Femur (tissue), 1 donor: Measurements from ENCODE around the gene GRID2.
"Not testable (repeated sequence)": the region's sequence is repeated elsewhere in the genome, so short reads cannot be mapped to it uniquely, and the experiment has no call there.

Experiments
- DNase-seq: peaks from one replicate; pipeline ENCODE4 v3.0.0-alpha.2; 2017

The GRID2 gene

GRCh38 chr4:92444143-92444843 lies 140.5 kb downstream of the GRID2 start:
- not testable (repeated sequence) for DNase-seq

DNA sequence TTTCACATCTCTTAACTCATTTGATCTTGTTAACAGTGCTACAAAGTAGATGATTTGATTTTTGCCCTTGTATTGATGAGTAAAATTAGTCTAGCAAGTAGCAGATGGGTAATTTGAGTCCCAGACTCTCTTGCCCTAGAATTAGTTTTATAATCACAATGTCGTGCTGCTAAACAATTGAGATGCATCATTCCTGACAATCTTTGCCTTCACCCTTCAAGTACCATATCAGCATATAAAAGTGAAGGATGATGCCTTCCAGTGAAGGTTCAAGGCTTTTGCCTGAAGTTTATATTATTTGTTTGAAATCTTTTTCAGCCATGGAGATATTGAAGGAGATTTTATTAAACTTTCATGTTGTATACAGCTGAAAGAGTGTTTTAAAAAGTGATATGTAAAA lies 141.4 kb downstream of the GRID2 start:
- no peak for DNase-seq

DNA sequence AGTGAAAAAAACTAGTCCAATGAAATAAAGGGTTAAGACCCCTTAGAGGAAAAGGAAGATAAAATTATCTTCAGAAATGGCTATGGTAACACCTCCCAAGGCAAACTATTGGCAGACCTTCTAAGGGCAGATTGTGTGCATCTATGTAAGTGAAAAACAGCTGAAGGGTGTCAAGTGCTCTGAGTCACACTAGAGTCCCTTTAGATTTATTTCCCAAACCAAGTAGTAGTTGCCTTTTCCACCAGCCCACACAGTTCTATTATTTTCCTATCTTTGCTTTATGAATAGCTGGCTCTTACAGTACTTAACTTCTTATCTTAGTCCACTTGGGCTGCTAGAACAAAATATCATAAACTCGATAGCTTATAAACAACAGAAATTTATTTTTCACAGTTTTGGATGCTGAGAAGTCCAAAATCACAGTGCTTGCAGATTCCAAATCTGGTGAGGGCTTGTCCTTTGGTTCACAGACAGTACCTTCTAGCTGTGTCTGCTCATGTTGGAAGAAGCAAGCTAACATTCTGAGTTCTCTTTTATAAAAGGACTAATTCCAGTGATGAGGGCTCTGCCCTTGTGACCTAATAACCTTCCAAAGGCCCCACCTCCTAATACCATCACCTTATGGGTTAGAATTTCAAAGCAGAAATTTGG lies 143.6 kb downstream of the GRID2 start:
- no peak for DNase-seq

DNA sequence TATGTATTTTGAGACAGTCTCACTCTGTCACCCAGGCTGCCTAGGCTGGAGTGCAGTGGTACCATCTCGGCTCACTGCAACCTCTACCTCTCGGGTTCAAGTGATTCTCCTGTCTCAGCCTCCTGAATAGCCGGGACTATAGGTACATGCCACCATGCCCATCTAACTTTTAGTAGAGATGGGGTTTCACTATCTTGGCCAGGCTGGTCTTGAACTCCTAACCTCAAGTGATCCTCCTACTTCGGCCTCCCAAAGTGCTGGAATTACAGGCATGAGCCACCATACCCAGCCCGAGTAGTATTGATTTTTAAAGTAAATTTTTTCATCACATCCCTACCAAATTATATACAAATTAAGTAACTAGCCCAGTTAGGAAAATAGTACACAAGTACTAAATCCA lies 144.4 kb downstream of the GRID2 start:
- DNase-seq, result not testable (repeated sequence)

GRCh38 chr4:92450694-92451093 lies 146.9 kb downstream of the GRID2 start:
- no peak for DNase-seq

DNA sequence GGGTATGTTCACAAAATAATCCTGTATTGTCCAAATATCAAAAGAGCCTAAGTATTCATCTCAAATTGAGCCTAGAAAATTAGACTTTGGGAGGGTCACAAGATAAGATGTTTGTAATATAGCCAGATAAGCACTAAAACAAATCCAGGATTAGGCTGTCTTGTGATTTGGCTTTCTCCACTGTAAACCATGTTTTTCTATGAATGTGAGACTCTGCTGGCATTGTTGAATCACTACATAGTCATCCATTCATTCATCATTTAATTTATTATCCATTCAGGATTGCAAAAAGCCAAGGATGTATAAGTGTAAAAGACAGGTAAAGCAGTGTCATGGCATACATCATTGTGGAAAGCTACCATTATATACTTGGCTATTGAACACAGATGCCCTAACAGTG lies 148.0 kb downstream of the GRID2 start:
- no peak for DNase-seq

- not testable (repeated sequence) for DNase-seq
Measured at GRCh38 chr4:92452383-92452782, 148.6 kb downstream of the GRID2 start.

GRCh38 chr4:92455329-92455839 lies 151.6 kb downstream of the GRID2 start:
- no peak for DNase-seq

- DNase-seq, result no peak
Measured at GRCh38 chr4:92455951-92456350, 152.2 kb downstream of the GRID2 start.

GRCh38 chr4:92461732-92462131 lies 158.0 kb downstream of the GRID2 start:
- no peak for DNase-seq

DNA sequence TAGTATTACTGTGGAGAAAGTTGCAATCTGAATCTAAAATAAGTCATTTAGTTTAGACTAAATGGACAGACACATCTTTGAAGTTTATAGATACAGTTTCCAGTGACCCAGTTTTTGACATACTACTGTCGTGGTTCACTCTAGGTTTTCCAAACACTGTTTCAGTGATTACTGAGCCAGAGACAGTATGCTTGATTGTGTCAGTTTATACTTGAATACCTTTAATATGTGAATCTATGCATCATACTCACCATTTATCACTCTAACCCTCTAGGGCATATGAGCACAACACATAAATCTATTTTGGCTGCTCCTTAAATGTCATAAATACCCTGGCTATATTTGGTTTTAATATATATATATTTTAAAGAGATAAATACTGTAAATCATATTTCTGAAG lies 173.5 kb downstream of the GRID2 start:
- DNase-seq, result no peak

- no peak for DNase-seq
Measured at GRCh38 chr4:92483341-92483740, 179.6 kb downstream of the GRID2 start.

DNA sequence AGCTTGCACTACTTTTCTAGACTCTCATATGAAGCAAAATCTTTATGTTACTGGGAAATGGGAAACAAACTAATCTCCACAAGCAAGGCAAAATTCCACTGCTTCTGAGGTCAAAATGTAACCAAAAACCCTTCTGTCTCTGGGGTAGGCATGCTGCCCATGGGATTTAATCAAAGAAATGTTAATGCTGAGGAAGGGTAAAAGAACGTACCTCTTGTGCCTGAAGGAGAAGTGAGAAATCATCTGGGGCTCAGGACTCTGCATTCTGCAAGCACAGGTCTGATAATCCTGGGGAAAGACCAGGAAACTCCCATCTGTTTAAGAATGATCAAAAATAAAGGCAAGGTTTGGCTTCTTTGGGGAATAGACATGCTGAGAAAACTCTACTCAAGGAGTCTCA lies 184.7 kb downstream of the GRID2 start:
- no peak for DNase-seq

DNA sequence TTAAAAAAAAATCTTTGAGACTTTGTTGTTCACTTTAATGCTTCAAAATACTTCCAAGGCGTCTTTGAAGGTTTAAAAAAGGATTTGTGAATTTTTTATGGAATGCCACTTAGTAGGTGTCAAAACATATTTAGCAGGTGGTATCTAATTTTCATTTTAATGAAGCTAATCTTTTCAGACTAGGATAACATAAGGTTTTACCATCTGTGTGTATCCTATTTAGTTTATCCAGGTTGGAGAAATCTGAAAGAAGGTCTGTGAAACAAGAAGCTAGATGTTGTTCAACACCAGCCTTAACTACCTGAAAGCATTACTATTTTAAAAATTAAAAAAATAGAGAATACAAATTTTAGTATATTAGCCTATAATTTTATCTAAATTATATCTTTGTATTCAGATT lies 193.4 kb downstream of the GRID2 start:
- DNase-seq, result no peak

DNA sequence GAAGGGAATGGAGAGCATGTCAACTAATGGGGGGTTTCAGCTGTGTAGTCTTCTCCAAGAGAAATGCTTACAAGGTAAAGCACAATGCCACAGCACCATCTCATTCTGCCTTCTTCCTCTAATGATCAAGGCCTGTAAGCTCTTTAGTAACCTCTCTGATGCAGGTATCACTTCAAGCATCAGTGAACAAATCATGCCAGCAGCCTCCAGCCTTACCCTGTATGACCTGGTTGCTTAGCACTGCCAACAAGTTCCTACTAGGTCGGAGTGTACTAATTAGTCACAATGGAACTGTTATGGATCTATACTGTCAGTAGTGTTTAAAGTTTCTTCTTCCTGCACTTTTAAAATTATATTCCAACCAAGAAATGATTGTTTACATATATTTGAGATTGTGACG lies 197.7 kb downstream of the GRID2 start:
- no peak for DNase-seq

DNA sequence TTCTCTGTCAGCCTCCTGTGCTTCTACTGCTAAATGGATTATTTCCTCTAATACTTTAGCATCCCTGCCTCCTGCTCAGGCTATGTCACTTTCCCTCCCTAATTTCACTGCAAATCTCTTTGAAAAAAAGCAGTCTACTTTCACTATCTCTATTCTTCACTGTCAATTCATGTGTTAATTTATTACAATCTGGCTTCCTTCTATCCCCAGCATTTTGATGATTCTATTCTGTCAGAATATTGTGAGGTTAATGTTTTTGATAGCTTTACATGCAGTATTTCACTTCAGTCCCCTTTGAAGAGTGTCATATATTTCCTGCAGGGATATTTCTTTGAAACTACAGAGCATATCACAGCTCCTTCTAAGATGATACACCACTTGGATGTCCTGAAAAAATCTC lies 203.2 kb downstream of the GRID2 start:
- no peak for DNase-seq

DNA sequence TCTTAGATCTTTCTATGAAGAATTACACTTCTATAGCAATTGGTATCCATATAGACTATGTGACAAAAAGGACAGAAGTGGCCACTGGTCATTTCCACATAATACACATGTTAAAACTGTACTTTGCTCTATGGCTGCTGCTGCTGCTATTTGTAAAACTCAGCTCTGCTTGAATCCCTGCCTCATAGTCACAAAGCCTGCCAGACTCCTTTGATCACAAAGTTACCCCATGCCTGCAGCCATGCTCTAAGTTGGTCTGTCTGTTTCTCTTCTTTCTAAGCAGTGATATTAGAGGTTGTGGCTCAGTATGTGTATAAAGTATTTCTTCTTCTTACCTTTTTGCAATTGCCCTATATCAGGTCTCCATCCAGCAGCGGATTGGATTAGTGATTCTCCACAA lies 210.9 kb downstream of the GRID2 start:
- DNase-seq, result no peak

DNA sequence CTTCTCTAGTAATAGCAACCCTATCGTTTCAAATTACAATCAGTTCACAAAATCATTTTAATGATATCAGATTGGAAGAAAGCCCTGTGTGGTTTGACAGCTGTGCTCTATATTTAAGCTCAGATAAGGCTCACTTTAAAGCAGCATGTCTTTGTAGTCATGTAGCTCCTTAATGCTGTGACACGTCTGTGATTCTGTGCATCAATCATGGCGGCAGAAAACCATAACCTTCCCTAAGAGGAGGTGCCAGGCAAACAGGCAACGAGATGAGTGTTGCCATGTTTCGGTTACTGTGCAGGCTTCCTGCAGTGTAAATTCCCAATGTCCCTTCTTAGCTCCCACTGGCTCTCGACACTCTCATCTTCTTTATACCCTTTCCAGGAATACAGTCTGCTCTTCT lies 212.7 kb downstream of the GRID2 start:
- no peak for DNase-seq

DNA sequence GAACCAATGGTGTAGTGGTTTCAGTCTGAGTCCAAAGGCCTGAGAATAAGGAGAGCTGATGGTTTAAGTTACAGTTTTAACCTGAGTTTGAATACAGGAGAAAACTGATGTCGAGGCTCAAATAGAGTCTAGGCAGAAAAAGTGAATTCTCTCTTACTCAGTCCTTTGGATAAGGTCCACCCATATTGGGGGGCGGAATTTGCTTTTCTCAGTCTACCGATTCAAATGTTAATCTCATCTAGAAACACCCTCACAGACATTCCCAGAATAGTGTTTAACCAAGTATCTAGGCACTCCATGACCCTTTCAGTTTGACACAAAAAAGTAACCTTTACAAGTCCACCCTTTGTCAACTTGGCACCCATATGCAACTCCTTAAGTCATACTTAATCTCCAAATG lies 216.0 kb downstream of the GRID2 start:
- no peak for DNase-seq

DNA sequence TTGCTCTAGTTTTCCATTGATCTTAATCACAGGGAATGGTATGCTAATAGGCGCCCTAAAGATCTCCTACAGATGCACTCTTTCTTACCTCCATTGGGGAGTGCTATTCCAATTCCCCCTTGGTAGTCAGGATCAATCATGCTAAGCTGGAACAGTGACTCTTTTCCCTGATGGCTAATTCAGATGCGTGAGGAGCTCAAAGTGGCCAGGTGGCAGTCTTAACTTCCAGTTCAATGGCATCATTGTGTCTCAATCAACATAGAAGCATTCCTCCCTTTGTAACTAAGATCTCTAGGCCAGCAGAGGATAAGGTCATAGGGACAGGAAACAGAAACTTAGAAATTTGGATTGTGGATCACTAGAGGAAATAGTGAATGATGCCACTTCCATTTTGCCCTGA lies 216.8 kb downstream of the GRID2 start:
- DNase-seq, result no peak

GRCh38 chr4:92521941-92522340 lies 218.2 kb downstream of the GRID2 start:
- no peak for DNase-seq

- DNase-seq, result no peak
Measured at GRCh38 chr4:92522356-92522755, 218.6 kb downstream of the GRID2 start.

DNA sequence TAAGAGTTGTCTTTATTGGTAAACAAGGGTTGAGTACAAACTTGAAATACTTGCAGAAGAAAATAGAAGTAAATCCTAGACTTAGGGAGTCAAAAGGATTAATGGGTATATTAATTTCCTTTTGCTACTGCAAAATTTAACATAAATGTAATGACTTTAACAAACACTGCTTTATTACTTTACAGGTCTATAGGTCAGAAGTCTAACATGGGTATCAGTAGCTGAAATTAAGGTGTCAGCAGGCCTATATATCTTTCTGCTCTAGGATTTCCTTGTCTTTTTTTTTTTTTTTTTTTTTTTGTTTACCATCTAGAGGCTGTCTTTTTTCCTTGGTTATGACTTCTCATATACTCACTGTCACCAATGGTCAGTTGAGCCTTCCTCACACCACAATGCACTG lies 220.4 kb downstream of the GRID2 start:
- no peak for DNase-seq

- DNase-seq, result no peak
Measured at GRCh38 chr4:92528541-92528940, 224.8 kb downstream of the GRID2 start.

DNA sequence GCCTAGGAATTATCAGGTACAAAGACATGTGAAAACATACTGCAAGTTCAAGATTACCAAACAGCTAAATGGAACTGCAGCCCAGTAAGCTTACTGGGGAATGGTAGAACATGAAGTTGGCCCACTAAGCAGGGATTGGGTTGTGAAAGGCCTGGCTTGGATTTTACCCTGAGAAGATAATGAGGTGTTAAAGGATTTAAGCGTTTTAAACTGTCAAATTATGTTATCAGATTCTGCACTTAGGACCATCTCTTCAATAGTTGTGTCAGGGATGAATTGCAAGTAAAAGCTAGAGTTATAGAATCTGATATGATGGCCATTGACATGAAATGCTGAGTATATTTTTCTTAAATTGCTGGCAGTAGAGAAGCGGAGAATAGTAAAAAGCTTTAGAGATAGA lies 225.7 kb downstream of the GRID2 start:
- no peak for DNase-seq
